ENCODE measurements around the gene SMG7.

DNA sequence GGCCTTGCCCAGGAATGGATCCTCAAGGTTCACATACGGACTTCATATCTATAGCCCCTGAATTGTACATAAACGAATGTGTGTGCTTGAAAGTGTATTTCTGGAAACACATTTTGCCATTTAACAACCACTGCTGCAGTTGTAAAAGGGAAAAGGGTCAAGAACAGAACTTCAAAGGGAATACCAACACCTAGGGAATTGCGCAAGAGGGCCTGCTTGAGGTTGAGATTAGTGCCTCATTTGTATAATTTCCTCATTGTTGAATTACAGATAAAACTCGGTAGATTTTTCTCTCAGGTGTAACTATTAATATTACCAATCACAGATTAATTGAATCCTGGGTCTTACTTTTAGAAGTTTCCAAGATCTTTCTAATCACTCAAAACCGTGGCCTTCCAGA, 111.8 kb downstream of the SMG7 start:
- TF ChIP-seq CTCF (conservative IDR thresholded peaks at IDR 0.05; ENCODE audit: low read length) (no peak), EZH2phosphoT487 (IDR thresholded peaks at IDR 0.05; ENCODE audit: borderline replicate concordance, low read depth, low read length) (no peak)
